ENCODE data around the gene SLC26A4. TPM values are rescaled to one million over a fixed set of nuclear protein-coding genes. Genes with fewer than 3 reads are reported as not detected.
A peak's percentile ranks its signal among the peaks of the same experiment; 100 is the strongest.

The SLC26A4 gene
- total RNA-seq, 1 experiment from 2014 or later = 0.33 TPM

- Histone ChIP-seq H3K23me2 (ENCODE audit: insufficient read length, low read depth, low read length, poor library complexity, severe bottlenecking) (no peaks in the 10 kb centered on the region), H3K23ac (ENCODE audit: insufficient read length, low read depth, low read length) (no peak overlapping the region), H2BK5ac (ENCODE audit: insufficient read length, low read length) (no peak overlapping the region), H3K4ac (ENCODE audit: low read depth, low read length) (no peak overlapping the region), H3T11ph (ENCODE audit: low read length) (no peak overlapping the region), H2BK12ac (ENCODE audit: insufficient read length, low read depth, low read length) (no peak overlapping the region), H4K5ac (ENCODE audit: insufficient read length, low read depth, low read length) (no peak overlapping the region), H3K27me3 (ENCODE audit: insufficient read depth, low read length) (no peaks in the 10 kb centered on the region), H3K14ac (ENCODE audit: insufficient read depth, low read length) (no peak overlapping the region), H3K18ac (ENCODE audit: insufficient read length, low read depth, low read length) (no peak overlapping the region), H4K91ac (ENCODE audit: insufficient read length, low read depth, low read length) (no peak overlapping the region), H4K8ac (replicated peaks; ENCODE audit: insufficient read length, low read depth, low read length) (no peak overlapping the region), H3K56ac (ENCODE audit: insufficient read length, low read depth, low read length) (no peak overlapping the region), H3K4me2 (ENCODE audit: insufficient read depth, insufficient read length, low read length) (no peak overlapping the region), H2BK15ac (ENCODE audit: low read depth, low read length) (no peak overlapping the region), H2AK5ac (ENCODE audit: insufficient read length, low read length) (no peak overlapping the region), H3K27ac (ENCODE audit: insufficient read length, low read depth, low read length) (no peak overlapping the region), H3K4me1 (ENCODE audit: insufficient read depth, low read length) (no peaks in the 10 kb centered on the region), H3K79me2 (ENCODE audit: insufficient read depth, low read length) (no peaks in the 10 kb centered on the region), H4K20me1 (ENCODE audit: control insufficient read depth, insufficient read depth, insufficient read length) (no peaks in the 10 kb centered on the region), H2AFZ (ENCODE audit: low read length) (no peak overlapping the region), H2BK20ac (ENCODE audit: low read depth, low read length, poor library complexity, severe bottlenecking) (no peak overlapping the region), H3K79me1 (ENCODE audit: insufficient read depth, low read depth, low read length, poor library complexity, severe bottlenecking) (no peaks in the 10 kb centered on the region), H3K9me3 (ENCODE audit: control insufficient read depth, low read depth, low read length) (no peaks in the 10 kb centered on the region), H2BK120ac (ENCODE audit: low read depth, low read length, poor library complexity, severe bottlenecking) (no peak overlapping the region), H3K9ac (ENCODE audit: extremely low read depth, insufficient read length, low read length) (no peak overlapping the region)
- Mint-ChIP-seq H3K4me1 (0 out of 4 replicates have a peak, but pooled peaks cover 0 to 2% of the 10 kb centered on the region in 2 experiments), H3K27me3 (ENCODE audit: low read depth) (no peaks in the 10 kb centered on the region), H3K27ac (no peak overlapping the region), H3K36me3 (ENCODE audit: insufficient read depth in 1 of 3, low read depth in 3 of 3) (peaks cover 36 to 79% (median 74%) of the 10 kb centered on the region in 3 experiments; a peak in 6 of 7 replicates), H3K4me3 (no peak overlapping the region), H3K9me3 (no peaks in the 10 kb centered on the region)
- DNase-seq = no peak
- TF ChIP-seq CTCF (conservative IDR thresholded peaks at IDR 0.05) = peak; percentile 36; the same call in 2 of the 3 replicates
- no CpG with 5 or more reads among the region's 2 CpGs for WGBS (ENCODE audit: extremely low coverage, insufficient read length, low lambda C conversion rate)
Observed at GRCh38 chr7:107754642-107755041, 94.0 kb downstream of the SLC26A4 start.

Measured in H9 (cell line).